Pulmonary artery endothelial cell (primary cell): ENCODE measurements around the gene PRCC. TPM values are rescaled to one million over a fixed set of nuclear protein-coding genes. Genes with fewer than 3 reads are reported as not detected.
"Not testable (repeated sequence)": the region's sequence is repeated elsewhere in the genome, so short reads cannot be mapped to it uniquely, and the experiment has no call there.

ENCODE experiments used
- DNase-seq: peaks from one replicate; pipeline ENCODE4 v3.0.0-alpha.2; 2011; ENCODE audit warnings: low read depth, low spot score
- total RNA-seq: library from RNA; depleted of rRNA; stranded (reverse); fragments of >200 nt; gene quantifications from 2 replicates; pipeline ENCODE4 v1.2.3, GENCODE V29; 2014

The PRCC gene
- total RNA-seq, 1 donor from 2014 or later, result 14.8 TPM

- no peak for DNase-seq
These were observed 7.1 kb upstream of the PRCC start for GRCh38 chr1:156760092-156760795.

- no peak for DNase-seq
These were observed 6.6 kb upstream of the PRCC start for GRCh38 chr1:156760796-156761104.

- DNase-seq, result not testable (repeated sequence)
These were observed 2.2 kb upstream of the PRCC start for GRCh38 chr1:156765136-156765535.

GRCh38 chr1:156765666-156766065 lies 1.7 kb upstream of the PRCC start:
- DNase-seq, result no peak

- no peak for DNase-seq
These were observed 836 bp upstream of the PRCC start for GRCh38 chr1:156766298-156767100.

GRCh38 chr1:156767879-156768604 lies 707 bp downstream of the PRCC start:
- DNase-seq, result no peak

- no peak for DNase-seq
These were observed 1.4 kb downstream of the PRCC start for GRCh38 chr1:156768610-156769295.

GRCh38 chr1:156772222-156772621 lies 4.9 kb downstream of the PRCC start:
- no peak for DNase-seq

- DNase-seq, result no peak
These were observed 5.6 kb downstream of the PRCC start for GRCh38 chr1:156772728-156773497.

GRCh38 chr1:156773607-156774006 lies 6.3 kb downstream of the PRCC start:
- no peak for DNase-seq

GRCh38 chr1:156775799-156776198 lies 8.5 kb downstream of the PRCC start:
- no peak for DNase-seq

GRCh38 chr1:156776942-156777341 lies 9.6 kb downstream of the PRCC start:
- no peak for DNase-seq

GRCh38 chr1:156777573-156777972 lies 10.2 kb downstream of the PRCC start:
- no peak for DNase-seq

- no peak for DNase-seq
These were observed 14.4 kb downstream of the PRCC start for GRCh38 chr1:156781585-156782186.

- no peak for DNase-seq
These were observed 18.1 kb downstream of the PRCC start for GRCh38 chr1:156785458-156785857.

- DNase-seq, result no peak
These were observed 19.3 kb downstream of the PRCC start for GRCh38 chr1:156786640-156787039.

- DNase-seq, result no peak
These were observed 20.8 kb downstream of the PRCC start for GRCh38 chr1:156788136-156788535.

- no peak for DNase-seq
These were observed 22.4 kb downstream of the PRCC start for GRCh38 chr1:156789621-156790318.

GRCh38 chr1:156794506-156795373 lies 27.4 kb downstream of the PRCC start:
- no peak for DNase-seq
